Astrocyte of the cerebellum (primary cell): ENCODE measurements around the gene CYP4F11.

Source experiments
- DNase-seq: peaks from one replicate; pipeline ENCODE4 v3.0.0-alpha.2; 2011; ENCODE audit warnings: low read depth
- H3K4me3 ChIP-seq: 2 replicates; pipeline ENCODE4 v1.5.1; 2011; ENCODE audit warnings: mild to moderate bottlenecking, low read depth, low read length, moderate library complexity
- in situ Hi-C: cut with HindIII; loops from 2 replicates; pipeline ENCODE4 v1.10.0; 2017; ENCODE audit warnings: low sequenced_read_pairs
- TF ChIP-seq, protein P1 (sequence below): IDR thresholded peaks from 2 replicates; pipeline ENCODE4 v1.5.1; 2012; ENCODE audit warnings: low read length, low read depth, moderate library complexity, mild to moderate bottlenecking; ENCODE audit errors: missing control alignments

CYP4F11 gene

GRCh38 chr19:15866636-15867035 lies 67.7 kb downstream of the CYP4F11 start:
- no peak for DNase-seq
- in situ Hi-C loops: no loop called here
- TF ChIP-seq, protein P1, sequence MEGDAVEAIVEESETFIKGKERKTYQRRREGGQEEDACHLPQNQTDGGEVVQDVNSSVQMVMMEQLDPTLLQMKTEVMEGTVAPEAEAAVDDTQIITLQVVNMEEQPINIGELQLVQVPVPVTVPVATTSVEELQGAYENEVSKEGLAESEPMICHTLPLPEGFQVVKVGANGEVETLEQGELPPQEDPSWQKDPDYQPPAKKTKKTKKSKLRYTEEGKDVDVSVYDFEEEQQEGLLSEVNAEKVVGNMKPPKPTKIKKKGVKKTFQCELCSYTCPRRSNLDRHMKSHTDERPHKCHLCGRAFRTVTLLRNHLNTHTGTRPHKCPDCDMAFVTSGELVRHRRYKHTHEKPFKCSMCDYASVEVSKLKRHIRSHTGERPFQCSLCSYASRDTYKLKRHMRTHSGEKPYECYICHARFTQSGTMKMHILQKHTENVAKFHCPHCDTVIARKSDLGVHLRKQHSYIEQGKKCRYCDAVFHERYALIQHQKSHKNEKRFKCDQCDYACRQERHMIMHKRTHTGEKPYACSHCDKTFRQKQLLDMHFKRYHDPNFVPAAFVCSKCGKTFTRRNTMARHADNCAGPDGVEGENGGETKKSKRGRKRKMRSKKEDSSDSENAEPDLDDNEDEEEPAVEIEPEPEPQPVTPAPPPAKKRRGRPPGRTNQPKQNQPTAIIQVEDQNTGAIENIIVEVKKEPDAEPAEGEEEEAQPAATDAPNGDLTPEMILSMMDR: no peak
- H3K4me3 ChIP-seq: no peak overlapping the region

GRCh38 chr19:15864824-15865223 lies 69.5 kb downstream of the CYP4F11 start:
- no peak overlapping the region for H3K4me3 ChIP-seq
- DNase-seq: no peak
- in situ Hi-C loops: no loop called here
- TF ChIP-seq, protein P1: no peak

DNA sequence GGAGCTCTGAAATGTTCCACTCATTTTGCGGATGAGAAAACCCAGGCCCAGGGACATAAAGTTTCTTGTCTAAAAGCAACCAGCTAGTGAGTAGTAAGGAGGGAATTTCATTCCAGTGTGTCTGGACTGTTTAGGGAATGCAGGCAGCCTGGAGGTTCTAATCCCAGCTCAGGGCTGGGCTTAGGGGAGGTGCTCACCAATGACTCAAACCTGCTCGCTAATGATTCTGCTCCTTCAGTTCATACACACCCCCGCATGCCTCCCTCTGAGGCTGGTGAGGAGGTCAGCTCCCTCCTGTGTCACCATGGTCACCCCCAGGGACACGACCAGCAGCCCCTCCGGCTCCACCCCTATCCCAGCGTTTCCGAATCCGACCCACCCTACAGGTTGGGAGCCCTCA lies 71.1 kb downstream of the CYP4F11 start:
- in situ Hi-C loops: no loop called here
- TF ChIP-seq, protein P1: no peak
- DNase-seq: no peak
- H3K4me3 ChIP-seq: no peak overlapping the region

GRCh38 chr19:15862444-15862843 lies 71.9 kb downstream of the CYP4F11 start:
- no peak for DNase-seq
- in situ Hi-C loops: no loop called here
- H3K4me3 ChIP-seq: no peak overlapping the region
- TF ChIP-seq, protein P1: no peak
